Measurements from ENCODE around the gene ENTPD6.

GRCh38 chr20:25249198-25249931, 53.9 kb downstream of the ENTPD6 start:
- TF ChIP-seq CSDC2 (CRISPR knock-in tag; IDR thresholded peaks at IDR 0.05): no peak
- TF ChIP-seq ZFP30 (CRISPR knock-in tag; IDR thresholded peaks at IDR 0.05): no peak
- TF ChIP-seq BACH2 (CRISPR knock-in tag; IDR thresholded peaks at IDR 0.05; ENCODE audit: borderline replicate concordance): no peak
- TF ChIP-seq, protein P1, sequence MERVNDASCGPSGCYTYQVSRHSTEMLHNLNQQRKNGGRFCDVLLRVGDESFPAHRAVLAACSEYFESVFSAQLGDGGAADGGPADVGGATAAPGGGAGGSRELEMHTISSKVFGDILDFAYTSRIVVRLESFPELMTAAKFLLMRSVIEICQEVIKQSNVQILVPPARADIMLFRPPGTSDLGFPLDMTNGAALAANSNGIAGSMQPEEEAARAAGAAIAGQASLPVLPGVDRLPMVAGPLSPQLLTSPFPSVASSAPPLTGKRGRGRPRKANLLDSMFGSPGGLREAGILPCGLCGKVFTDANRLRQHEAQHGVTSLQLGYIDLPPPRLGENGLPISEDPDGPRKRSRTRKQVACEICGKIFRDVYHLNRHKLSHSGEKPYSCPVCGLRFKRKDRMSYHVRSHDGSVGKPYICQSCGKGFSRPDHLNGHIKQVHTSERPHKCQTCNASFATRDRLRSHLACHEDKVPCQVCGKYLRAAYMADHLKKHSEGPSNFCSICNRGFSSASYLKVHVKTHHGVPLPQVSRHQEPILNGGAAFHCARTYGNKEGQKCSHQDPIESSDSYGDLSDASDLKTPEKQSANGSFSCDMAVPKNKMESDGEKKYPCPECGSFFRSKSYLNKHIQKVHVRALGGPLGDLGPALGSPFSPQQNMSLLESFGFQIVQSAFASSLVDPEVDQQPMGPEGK (CRISPR knock-in tag; IDR thresholded peaks at IDR 0.05; ENCODE audit: borderline replicate concordance): no peak
- no peak for TF ChIP-seq RARB (CRISPR knock-in tag; IDR thresholded peaks at IDR 0.05)
- no peak for TF ChIP-seq OSR1 (CRISPR knock-in tag; IDR thresholded peaks at IDR 0.05)
- TF ChIP-seq ARNTL (CRISPR knock-in tag; IDR thresholded peaks at IDR 0.05; ENCODE audit: borderline replicate concordance, low read depth): no peak
- no peak for TF ChIP-seq TSHZ2 (CRISPR knock-in tag; IDR thresholded peaks at IDR 0.05)
- TF ChIP-seq ZC3H10 (CRISPR knock-in tag; IDR thresholded peaks at IDR 0.05): no peak
- no peak for TF ChIP-seq TCF4 (CRISPR knock-in tag; IDR thresholded peaks at IDR 0.05; ENCODE audit: borderline replicate concordance)
- no peak for TF ChIP-seq PPARA (CRISPR knock-in tag; IDR thresholded peaks at IDR 0.05; ENCODE audit: borderline replicate concordance)
